Measurements from ENCODE around the gene SULT4A1. TPM values are rescaled to one million over a fixed set of nuclear protein-coding genes. Genes with fewer than 3 reads are reported as not detected.
A peak's percentile ranks its signal among the peaks of the same experiment; 100 is the strongest.

The SULT4A1 gene
- total RNA-seq, 4 donors from 2014 or later, result 0.27 to 0.53 (median 0.47) TPM; not detected in 1

- DNase-seq, result no peak
- no peak overlapping the region for H3K27ac ChIP-seq
These were observed 48.0 kb downstream of the SULT4A1 start for GRCh38 chr22:43814264-43814663.

GRCh38 chr22:43812890-43813289, 49.4 kb downstream of the SULT4A1 start:
- H3K4me1 ChIP-seq, result peaks cover 0 to 14% (median 3%) of the 10 kb centered on the region in 4 donors
- no peak for DNase-seq
- no peaks in the 10 kb centered on the region for H3K27me3 ChIP-seq
- H3K9me3 ChIP-seq, result no peaks in the 10 kb centered on the region
- TF ChIP-seq POLR2A (IDR thresholded peaks at IDR 0.05) (no peak), CTCF (IDR thresholded peaks at IDR 0.05) (no peak)
- H3K36me3 ChIP-seq, result no peaks in the 10 kb centered on the region
- peak overlapping the region in 2 of 4 donors; percentile 74 to 76 for H3K27ac ChIP-seq
- H3K4me3 ChIP-seq, result peak overlapping the region; percentile 55 to 83 (median 78)

More at GRCh38 chr22:43814264-43814663, 48.0 kb downstream of the SULT4A1 start:
- no peaks in the 10 kb centered on the region for H3K9me3 ChIP-seq
- no peak overlapping the region for H3K4me3 ChIP-seq
- no peaks in the 10 kb centered on the region for H3K36me3 ChIP-seq
- TF ChIP-seq POLR2A (IDR thresholded peaks at IDR 0.05) (no peak), CTCF (IDR thresholded peaks at IDR 0.05) (no peak)
- peaks cover 0 to 14% (median 3%) of the 10 kb centered on the region in 4 donors for H3K4me1 ChIP-seq
- H3K27me3 ChIP-seq, result no peaks in the 10 kb centered on the region

- no peak for TF ChIP-seq CTCF (IDR thresholded peaks at IDR 0.05)
- peak; percentile 41 to 60 for TF ChIP-seq POLR2A (IDR thresholded peaks at IDR 0.05)
- peak; percentile 91 to 97 (median 93) for DNase-seq
- H3K36me3 ChIP-seq, result no peaks in the 10 kb centered on the region
- peak within 1 kb of the TSS; percentile 65 to 76 (median 73) for H3K27ac ChIP-seq
- peaks cover 0 to 14% (median 3%) of the 10 kb centered on the region in 4 donors for H3K4me1 ChIP-seq
- H3K9me3 ChIP-seq, result no peaks in the 10 kb centered on the region
- H3K4me3 ChIP-seq, result peak within 1 kb of the TSS; percentile 55 to 83 (median 78)
- H3K27me3 ChIP-seq, result no peaks in the 10 kb centered on the region
These were observed 50.0 kb downstream of the SULT4A1 start, which contains the start of gene EFCAB6 for GRCh38 chr22:43812149-43812842. TSS of gene EFCAB6 (minus strand) at chr22:43812305. CDS start at chr22:43782318, 29,987 bp downstream.

- Histone ChIP-seq H3K36me3 (no peaks in the 10 kb centered on the region), H3K4me1 (peaks cover 0 to 14% (median 3%) of the 10 kb centered on the region in 4 donors), H3K27ac (peak overlapping the region; percentile 65 to 76 (median 73)), H3K4me3 (peak overlapping the region; percentile 55 to 83 (median 78)), H3K9me3 (no peaks in the 10 kb centered on the region), H3K27me3 (no peaks in the 10 kb centered on the region)
- TF ChIP-seq CTCF (IDR thresholded peaks at IDR 0.05), result no peak
- no peak for TF ChIP-seq POLR2A (IDR thresholded peaks at IDR 0.05)
- no peak for DNase-seq
These were observed 50.5 kb downstream of the SULT4A1 start for GRCh38 chr22:43811777-43812148.

GRCh38 chr22:43802897-43803495, 59.3 kb downstream of the SULT4A1 start:
- no peak for DNase-seq
- Histone ChIP-seq H3K4me3 (no peak overlapping the region), H3K27me3 (no peaks in the 10 kb centered on the region), H3K36me3 (no peaks in the 10 kb centered on the region), H3K4me1 (no peaks in the 10 kb centered on the region), H3K27ac (no peak overlapping the region), H3K9me3 (peaks cover 0 to 3% (median 0%) of the 10 kb centered on the region in 4 donors)
- TF ChIP-seq CTCF (IDR thresholded peaks at IDR 0.05), result no peak
- TF ChIP-seq POLR2A (IDR thresholded peaks at IDR 0.05), result no peak

All from Peyer's patch (tissue), 4 donors.